Middle frontal gyrus (tissue), 1 donor: ENCODE data around the gene LAMA2.

Experiments
- DNase-seq: peaks from one replicate; pipeline ENCODE4 v3.0.0-alpha.2; 2015; ENCODE audit warnings: low spot score; ENCODE audit errors: extremely low spot score

LAMA2 gene

DNA sequence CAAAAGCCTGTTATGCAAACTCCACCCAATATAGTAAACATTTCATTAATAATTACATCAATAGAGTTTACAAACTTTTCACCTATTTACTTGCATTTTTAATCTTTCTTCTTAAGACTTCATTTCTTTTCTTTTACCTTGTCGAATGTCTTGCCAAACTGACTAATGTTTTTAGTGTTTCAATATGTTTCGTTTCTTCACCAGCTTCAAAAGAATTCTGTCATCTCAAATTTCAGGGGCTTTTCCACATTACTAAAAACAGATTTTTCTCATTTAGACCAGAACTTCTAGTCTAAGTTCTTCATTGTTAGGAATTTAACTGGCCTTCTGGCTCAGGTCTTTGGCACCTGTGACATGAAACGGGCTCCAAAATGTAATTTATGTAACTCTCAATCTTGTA is 630.5 kb downstream of the LAMA2 start:
- DNase-seq, result no peak

DNA sequence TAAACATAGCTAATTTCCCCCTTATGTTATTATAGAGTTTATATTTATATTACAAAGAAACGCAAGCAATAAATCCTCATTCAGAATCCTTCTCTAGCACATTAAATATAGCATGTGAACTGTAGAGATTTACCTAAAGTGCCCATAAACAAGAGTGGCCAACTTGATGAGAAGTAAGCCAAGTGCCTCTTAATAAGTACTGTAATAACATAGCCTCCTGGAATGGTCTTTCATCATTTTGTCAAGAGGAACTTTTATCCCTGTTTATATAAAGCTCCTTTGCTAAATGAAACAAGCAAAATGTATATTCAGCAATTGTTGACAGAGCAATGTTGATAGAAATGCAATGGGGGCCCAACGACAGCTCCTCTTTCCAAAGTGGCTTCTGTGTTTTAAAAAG is 632.1 kb downstream of the LAMA2 start:
- DNase-seq, result no peak

- DNase-seq, result no peak
Measured at GRCh38 chr6:129516005-129516404, 633.1 kb downstream of the LAMA2 start.

DNA sequence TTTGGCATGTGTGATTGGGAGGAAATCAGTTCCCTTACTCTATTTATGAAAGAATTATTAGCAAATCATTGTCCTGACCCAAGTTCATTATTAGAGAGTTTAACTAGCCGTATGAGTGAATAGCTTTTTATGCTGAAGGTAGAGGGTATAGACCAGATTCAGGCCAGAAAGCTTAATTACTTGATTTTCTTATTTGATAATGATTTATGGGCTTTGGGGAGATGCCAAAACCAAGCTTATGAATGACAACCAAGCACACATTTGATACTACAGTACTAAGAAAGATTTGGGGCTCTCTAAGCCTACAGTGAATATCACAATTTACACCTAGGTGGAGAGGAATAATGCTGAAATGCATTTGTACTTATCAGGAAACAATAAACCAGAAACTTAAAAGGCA is 633.8 kb downstream of the LAMA2 start:
- DNase-seq, result no peak

- no peak for DNase-seq
Measured at GRCh38 chr6:129517288-129517687, 634.4 kb downstream of the LAMA2 start.

- no peak for DNase-seq
Measured at GRCh38 chr6:129519750-129520149, 636.8 kb downstream of the LAMA2 start.

- DNase-seq, result no peak
Measured at GRCh38 chr6:129521946-129522345, 639.0 kb downstream of the LAMA2 start.

DNA sequence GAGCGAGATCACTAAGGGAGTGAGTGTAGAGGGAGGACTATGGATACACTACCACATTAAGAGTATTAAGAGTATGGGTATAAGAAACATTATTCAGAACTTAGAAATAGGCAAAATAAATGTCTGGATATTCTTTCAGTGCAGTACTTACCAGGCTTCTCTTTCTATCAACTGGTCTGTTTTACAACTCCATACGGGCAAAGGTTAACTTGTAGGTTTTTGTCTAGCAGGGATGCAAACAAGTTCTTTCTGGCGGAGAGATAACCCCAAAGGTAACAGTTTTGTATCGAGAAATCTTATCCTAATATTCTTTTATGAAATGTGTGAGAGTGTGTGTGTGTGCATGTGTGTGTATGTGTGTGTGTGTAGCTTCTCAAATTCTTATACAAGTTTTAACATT is 640.9 kb downstream of the LAMA2 start:
- no peak for DNase-seq

DNA sequence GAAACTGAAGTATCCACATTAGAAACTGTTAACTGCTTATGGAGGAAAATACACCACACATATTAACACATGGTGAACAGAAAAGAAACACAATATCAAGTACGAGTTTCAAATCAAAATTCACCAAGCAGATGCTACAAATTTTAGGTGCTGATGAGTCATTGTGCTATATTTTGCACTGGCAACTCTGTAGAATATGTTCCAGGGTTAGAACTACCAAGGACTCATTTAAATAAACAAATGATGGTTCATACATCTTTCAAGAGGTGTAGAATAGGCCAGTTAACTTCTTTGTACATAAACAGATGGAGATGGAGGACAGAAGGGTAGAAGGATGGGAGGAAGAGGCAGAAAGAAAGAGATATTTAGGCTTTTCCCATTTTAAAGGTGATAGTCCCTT is 642.1 kb downstream of the LAMA2 start:
- DNase-seq, result no peak

- DNase-seq, result no peak
Measured at GRCh38 chr6:129534926-129535325, 652.0 kb downstream of the LAMA2 start.

- DNase-seq, result peak; percentile 49
Measured at GRCh38 chr6:129536271-129536670, 653.3 kb downstream of the LAMA2 start.

DNA sequence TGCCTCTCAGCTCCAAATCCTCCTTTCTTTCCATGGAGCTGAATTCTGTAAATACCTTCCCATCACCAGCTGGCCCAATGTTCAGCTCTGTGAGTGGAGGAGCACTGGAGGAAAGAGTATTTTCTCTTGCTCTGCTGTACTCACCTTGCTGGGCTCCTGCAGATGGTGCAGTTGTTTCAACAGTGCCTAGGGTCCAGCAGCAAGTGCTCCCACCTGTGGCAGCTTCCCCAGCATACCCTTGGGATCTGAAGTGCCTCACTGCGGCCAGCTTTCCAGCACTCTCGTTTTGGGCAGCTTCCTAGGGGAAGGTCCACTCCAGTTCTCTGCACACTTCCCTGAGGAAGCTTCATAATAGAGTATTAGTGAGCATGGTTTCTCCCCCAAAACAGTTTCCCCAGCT is 656.1 kb downstream of the LAMA2 start:
- DNase-seq, result no peak

- DNase-seq, result no peak
Measured at GRCh38 chr6:129542705-129543104, 659.8 kb downstream of the LAMA2 start.

DNA sequence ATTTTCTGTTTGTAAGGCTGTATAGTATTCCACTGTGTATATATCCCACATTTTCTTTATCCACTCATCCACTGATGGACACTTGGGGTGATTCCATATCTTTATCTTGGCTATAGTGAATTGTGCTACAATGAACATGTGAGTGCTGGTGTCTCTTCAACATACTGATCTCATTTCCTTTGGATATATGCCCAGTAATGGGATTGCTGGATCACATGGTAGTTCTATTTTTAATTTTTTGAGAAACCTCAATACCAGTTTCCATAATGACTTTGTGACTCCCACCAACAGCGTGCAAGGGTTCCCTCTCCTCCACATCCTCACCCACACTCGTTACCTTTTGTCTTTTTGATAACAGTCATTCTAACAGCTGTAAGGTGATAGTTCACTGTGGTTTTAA is 661.0 kb downstream of the LAMA2 start:
- DNase-seq, result no peak

GRCh38 chr6:129544892-129545612 is 662.1 kb downstream of the LAMA2 start:
- DNase-seq, result no peak

DNA sequence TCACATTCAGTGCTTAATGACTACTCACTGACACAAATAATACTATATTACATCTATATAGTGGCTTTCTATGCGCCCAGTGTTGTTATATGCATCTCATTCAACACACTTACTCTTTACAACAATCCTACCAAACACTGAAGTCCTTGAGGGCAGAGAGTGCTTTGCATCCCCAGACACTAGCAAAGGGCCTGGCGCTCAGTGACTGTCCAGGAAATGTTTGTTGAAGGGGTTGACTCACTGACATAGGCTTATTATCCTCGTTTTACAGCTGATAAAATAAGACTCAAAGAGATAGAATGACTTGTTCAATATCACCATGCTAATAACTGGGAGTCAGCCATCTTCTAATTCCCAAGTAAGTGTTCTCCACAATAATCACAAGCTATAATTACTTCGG is 663.8 kb downstream of the LAMA2 start:
- no peak for DNase-seq

GRCh38 chr6:129551486-129551885 is 668.5 kb downstream of the LAMA2 start:
- no peak for DNase-seq

GRCh38 chr6:129552413-129552812 is 669.5 kb downstream of the LAMA2 start:
- DNase-seq, result no peak

- no peak for DNase-seq
Measured at GRCh38 chr6:129555206-129555832, 672.4 kb downstream of the LAMA2 start.

DNA sequence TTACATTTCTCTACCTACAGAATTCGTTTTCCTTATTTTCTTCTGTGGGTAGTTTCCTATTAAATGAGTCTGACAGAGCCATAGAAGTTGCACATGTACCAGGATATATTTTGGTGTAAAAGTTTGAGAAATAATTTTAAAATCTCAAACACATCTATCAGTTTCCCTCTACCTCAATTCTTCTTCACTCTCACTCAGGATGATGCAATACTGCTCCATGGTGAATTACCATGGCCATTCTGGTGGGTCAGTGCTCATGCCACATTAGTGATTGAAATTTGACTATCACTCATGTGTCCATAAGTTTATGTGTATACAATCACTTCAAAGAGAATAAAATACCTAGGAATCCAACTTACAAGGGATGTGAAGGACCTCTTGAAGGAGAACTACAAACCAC is 675.3 kb downstream of the LAMA2 start:
- DNase-seq, result no peak

GRCh38 chr6:129565366-129565765 is 682.4 kb downstream of the LAMA2 start:
- DNase-seq, result no peak

- DNase-seq, result no peak
Measured at GRCh38 chr6:129565811-129566210, 682.9 kb downstream of the LAMA2 start.
